Measurements from ENCODE around the gene DBN1.
"Not testable (repeated sequence)": the region's sequence is repeated elsewhere in the genome, so short reads cannot be mapped to it uniquely, and the experiment has no call there.

Gene DBN1

GRCh38 chr5:177491429-177491945, 18.1 kb upstream of the DBN1 start:
- no peak for DNase-seq (ENCODE audit: low read depth, low spot score)

GRCh38 chr5:177490992-177491391, 17.6 kb upstream of the DBN1 start:
- DNase-seq (ENCODE audit: low read depth, low spot score), result no peak

- DNase-seq (ENCODE audit: low read depth, low spot score), result no peak
Measured at GRCh38 chr5:177490311-177490991, 17.0 kb upstream of the DBN1 start.

- DNase-seq (ENCODE audit: low read depth, low spot score), result no peak
Measured at GRCh38 chr5:177489119-177489716, 15.8 kb upstream of the DBN1 start.

- DNase-seq (ENCODE audit: low read depth, low spot score), result no peak
Measured at GRCh38 chr5:177487975-177488374, 14.5 kb upstream of the DBN1 start.

- DNase-seq (ENCODE audit: low read depth, low spot score), result no peak
Measured at GRCh38 chr5:177487144-177487543, 13.7 kb upstream of the DBN1 start.

- no peak for DNase-seq (ENCODE audit: low read depth, low spot score)
Measured at GRCh38 chr5:177486256-177486655, 12.8 kb upstream of the DBN1 start.

GRCh38 chr5:177485753-177486152, 12.3 kb upstream of the DBN1 start:
- DNase-seq (ENCODE audit: low read depth, low spot score), result not testable (repeated sequence)

GRCh38 chr5:177484902-177485549, 11.6 kb upstream of the DBN1 start:
- no peak for DNase-seq (ENCODE audit: low read depth, low spot score)

- DNase-seq (ENCODE audit: low read depth, low spot score), result no peak
Measured at GRCh38 chr5:177483994-177484901, 10.8 kb upstream of the DBN1 start.

GRCh38 chr5:177483042-177483441, 9.6 kb upstream of the DBN1 start:
- no peak for DNase-seq (ENCODE audit: low read depth, low spot score)

- DNase-seq (ENCODE audit: low read depth, low spot score), result no peak
Measured at GRCh38 chr5:177482359-177482795, 8.9 kb upstream of the DBN1 start.

GRCh38 chr5:177479774-177480173, 6.3 kb upstream of the DBN1 start:
- no peak for DNase-seq (ENCODE audit: low read depth, low spot score)

GRCh38 chr5:177478711-177479646, 5.5 kb upstream of the DBN1 start:
- DNase-seq (ENCODE audit: low read depth, low spot score), result no peak

GRCh38 chr5:177477701-177478477, 4.5 kb upstream of the DBN1 start:
- DNase-seq (ENCODE audit: low read depth, low spot score), result no peak

- no peak for DNase-seq (ENCODE audit: low read depth, low spot score)
Measured at GRCh38 chr5:177476531-177477233, 3.2 kb upstream of the DBN1 start.

- no peak for DNase-seq (ENCODE audit: low read depth, low spot score)
Measured at GRCh38 chr5:177475563-177476427, 2.4 kb upstream of the DBN1 start.

All from activated naive CD8-positive, alpha-beta T cell treated with anti-CD3 and anti-CD28 coated beads, Interleukin-2, amount 50 U/mL, for 16 hours (primary cell).